Activated CD8-positive, alpha-beta T cell treated with anti-CD3 and anti-CD28 coated beads for 36 hours (primary cell): ENCODE data around the gene AOAH. TPM values are rescaled to one million over a fixed set of nuclear protein-coding genes. Genes with fewer than 3 reads are reported as not detected.

Experiments
- ATAC-seq: fragments of 200-7000 bp; cut with Tn5 transposase; one replicate; pipeline ENCODE4 v1.10.0; 2021; ENCODE audit warnings: mild to moderate bottlenecking, moderate library complexity
- CTCF ChIA-PET: fragments of 350-600 bp; sonication (Branson Sonifier 250); formaldehyde crosslinking; loops from one replicate; lab custom pipeline; 2021; ENCODE audit warnings: antibody characterized with exemption; lab: Charles Lee
- POLR2A ChIA-PET: fragments of 350-600 bp; sonication (Branson Sonifier 250); formaldehyde crosslinking; loops from one replicate; lab custom pipeline; 2021; ENCODE audit warnings: antibody characterized with exemption; lab: Charles Lee
- DNase-seq: peaks from one replicate; pipeline ENCODE4 v3.0.0-alpha.2; 2020
- H3K27ac Mint-ChIP-seq: one replicate; pipeline ENCODE4 v1.8.0; 2021; ENCODE audit warnings: mild to moderate bottlenecking, mixed read lengths
- H3K27me3 Mint-ChIP-seq: one replicate; pipeline ENCODE4 v1.8.0; 2021; ENCODE audit warnings: mixed read lengths
- H3K36me3 Mint-ChIP-seq: one replicate; pipeline ENCODE4 v1.8.0; 2021; ENCODE audit warnings: low read depth, mixed read lengths
- H3K4me1 Mint-ChIP-seq: one replicate; pipeline ENCODE4 v1.8.0; 2021; ENCODE audit warnings: low read depth, mixed read lengths
- H3K4me3 Mint-ChIP-seq: one replicate; pipeline ENCODE4 v1.8.0; 2021; ENCODE audit warnings: mild to moderate bottlenecking, moderate library complexity, mixed read lengths
- H3K9me3 Mint-ChIP-seq: one replicate; pipeline ENCODE4 v1.8.0; 2021; ENCODE audit warnings: mixed read lengths
- CTCF ChIP-seq: fragments of 200-600 bp; IDR thresholded peaks from one replicate; pipeline ENCODE4 v1.8.0; 2022; ENCODE audit warnings: antibody characterized with exemption, mild to moderate bottlenecking
- intact Hi-C: fragments of 100-400 bp; cut with micrococcal nuclease; formaldehyde crosslinking; loops from one replicate; pipeline ENCODE4 v1.10.0; 2022
- total RNA-seq, 2 experiments: library from RNA; stranded (reverse); gene quantifications; one replicate each; pipeline ENCODE4 v1.2.3, GENCODE V29; 2021

AOAH gene
- total RNA-seq, 2 experiments from 2014 or later, result 10.4 to 17.1 TPM

GRCh38 chr7:36642414-36642813, 81.9 kb downstream of the AOAH start:
- intact Hi-C loops, result no loop called here
- no peak for DNase-seq
- Mint-ChIP-seq H3K4me3 (no peak overlapping the region), H3K27me3 (no peaks in the 10 kb centered on the region), H3K27ac (peak overlapping the region; percentile 9), H3K9me3 (no peaks in the 10 kb centered on the region), H3K4me1 (peaks cover 83% of the 10 kb centered on the region), H3K36me3 (peaks cover 6% of the 10 kb centered on the region)
- TF ChIP-seq CTCF, result no peak
- CTCF ChIA-PET, result no interaction called here
- POLR2A ChIA-PET, result interaction anchor here (1.2 to 1.5 kb wide), 2 partner anchors 9 to 147 kb away, joined by 3 read pairs; no protein-coding TSS in a partner anchor
- peak; percentile 21 for ATAC-seq

- Mint-ChIP-seq H3K27me3 (no peaks in the 10 kb centered on the region), H3K27ac (peak overlapping the region; percentile 9), H3K4me1 (peaks cover 87% of the 10 kb centered on the region), H3K4me3 (no peak overlapping the region), H3K9me3 (no peaks in the 10 kb centered on the region), H3K36me3 (peaks cover 6% of the 10 kb centered on the region)
- no peak for TF ChIP-seq CTCF
- intact Hi-C loops, result no loop called here
- no peak for ATAC-seq
- DNase-seq, result no peak
- POLR2A ChIA-PET, result interaction anchor here (1.2 to 1.5 kb wide), 2 partner anchors 10 to 147 kb away, joined by 3 read pairs; no protein-coding TSS in a partner anchor
- CTCF ChIA-PET, result interaction anchor here (1.2 kb wide), 1 partner anchor 29 kb away, joined by 4 read pairs; no protein-coding TSS in a partner anchor
Measured at GRCh38 chr7:36642010-36642409, 82.3 kb downstream of the AOAH start.

- Mint-ChIP-seq H3K36me3 (peaks cover 12% of the 10 kb centered on the region), H3K27ac (peak overlapping the region; percentile 89), H3K4me1 (peaks cover 87% of the 10 kb centered on the region), H3K4me3 (no peak overlapping the region), H3K27me3 (no peaks in the 10 kb centered on the region), H3K9me3 (no peaks in the 10 kb centered on the region)
- intact Hi-C loops, result no loop called here
- ChIA-PET CTCF (interaction anchor here (1.2 to 3.1 kb wide), 2 partner anchors 30 kb away, joined by 4 to 15 read pairs; no protein-coding TSS in a partner anchor), POLR2A (interaction anchor here (3.2 kb wide), 1 partner anchor 9 kb away, joined by 13 read pairs; no protein-coding TSS in a partner anchor)
- ATAC-seq, result no peak
- TF ChIP-seq CTCF, result no peak
- no peak for DNase-seq
Measured at GRCh38 chr7:36640682-36641081, 83.6 kb downstream of the AOAH start.

- H3K4me3 Mint-ChIP-seq, result peak overlapping the region; percentile 24
- ChIA-PET POLR2A (interaction anchor here (0.6 to 3.2 kb wide), 4 partner anchors 9 to 557 kb away, joined by 3 to 13 read pairs (median 4); no protein-coding TSS in a partner anchor), CTCF (interaction anchor here (1.1 to 3.1 kb wide), 4 partner anchors 9 to 542 kb away, joined by 3 to 15 read pairs (median 8); no protein-coding TSS in a partner anchor)
- no peak for TF ChIP-seq CTCF
- intact Hi-C loops, result no loop called here
- peak; percentile 90 for ATAC-seq
- H3K36me3 Mint-ChIP-seq, result peaks cover 12% of the 10 kb centered on the region
- peak; percentile 74 for DNase-seq
- peak overlapping the region; percentile 89 for H3K27ac Mint-ChIP-seq
- peaks cover 84% of the 10 kb centered on the region for H3K4me1 Mint-ChIP-seq
- H3K27me3 Mint-ChIP-seq, result no peaks in the 10 kb centered on the region
- H3K9me3 Mint-ChIP-seq, result no peaks in the 10 kb centered on the region
Measured at GRCh38 chr7:36639826-36640225, 84.5 kb downstream of the AOAH start.

DNA sequence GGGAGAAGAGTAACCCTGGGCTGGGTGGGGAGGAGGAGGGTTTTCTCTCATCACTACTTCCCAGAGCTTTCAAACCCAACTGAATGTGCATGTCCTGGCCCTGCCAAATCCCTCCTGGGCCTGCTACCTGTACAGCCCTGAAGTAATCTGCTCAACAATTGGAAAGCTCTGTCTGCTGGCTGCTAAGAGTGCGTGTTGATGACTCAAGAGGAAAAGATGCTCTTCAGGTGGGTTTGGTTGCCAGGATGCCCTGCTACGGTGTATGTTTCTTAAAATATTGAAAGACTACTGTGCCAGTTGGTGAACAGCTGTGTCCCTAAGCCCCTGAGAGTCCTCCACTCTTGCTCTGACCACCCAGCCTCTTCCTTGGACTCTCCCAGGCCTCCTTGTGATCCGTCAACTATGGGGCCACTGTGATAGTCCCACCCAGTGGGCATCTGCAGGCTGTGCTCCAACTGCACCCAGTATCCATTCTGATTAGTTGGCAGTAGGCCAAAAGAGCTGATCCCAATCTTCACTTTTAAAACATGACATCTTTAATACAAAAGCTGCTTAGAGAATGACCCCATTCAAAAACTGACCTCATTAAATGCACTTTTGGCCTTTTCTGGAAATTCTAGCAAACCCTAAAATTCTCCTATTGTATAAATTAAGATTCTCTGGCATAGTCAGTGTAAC, 85.6 kb downstream of the AOAH start:
- DNase-seq, result peak; percentile 36
- no peaks in the 10 kb centered on the region for H3K9me3 Mint-ChIP-seq
- peaks cover 12% of the 10 kb centered on the region for H3K36me3 Mint-ChIP-seq
- H3K27ac Mint-ChIP-seq, result peak overlapping the region; percentile 79
- intact Hi-C loops, result no loop called here
- POLR2A ChIA-PET, result interaction anchor here (0.8 to 3.2 kb wide), 5 partner anchors 8 to 44 kb away, joined by 3 to 13 read pairs (median 4); no protein-coding TSS in a partner anchor
- H3K27me3 Mint-ChIP-seq, result no peaks in the 10 kb centered on the region
- H3K4me1 Mint-ChIP-seq, result peaks cover 74% of the 10 kb centered on the region
- CTCF ChIA-PET, result interaction anchor here (1.1 to 3.1 kb wide), 10 partner anchors 10 to 543 kb away, joined by 3 to 15 read pairs (median 4); no protein-coding TSS in a partner anchor
- no peak overlapping the region for H3K4me3 Mint-ChIP-seq
- no peak for TF ChIP-seq CTCF
- peak; percentile 49 for ATAC-seq
